HG03565 (cell line): ENCODE measurements around the gene ANXA2.
"Not testable (repeated sequence)": the region's sequence is repeated elsewhere in the genome, so short reads cannot be mapped to it uniquely, and the experiment has no call there.

Experiments used
- ATAC-seq: cut with Tn5 transposase; IDR thresholded peaks from one replicate; pipeline ENCODE4 v1.9.1; 2021; ENCODE audit warnings: mild to moderate bottlenecking, moderate library complexity; ENCODE audit not compliant: unreplicated experiment

Gene ANXA2

DNA sequence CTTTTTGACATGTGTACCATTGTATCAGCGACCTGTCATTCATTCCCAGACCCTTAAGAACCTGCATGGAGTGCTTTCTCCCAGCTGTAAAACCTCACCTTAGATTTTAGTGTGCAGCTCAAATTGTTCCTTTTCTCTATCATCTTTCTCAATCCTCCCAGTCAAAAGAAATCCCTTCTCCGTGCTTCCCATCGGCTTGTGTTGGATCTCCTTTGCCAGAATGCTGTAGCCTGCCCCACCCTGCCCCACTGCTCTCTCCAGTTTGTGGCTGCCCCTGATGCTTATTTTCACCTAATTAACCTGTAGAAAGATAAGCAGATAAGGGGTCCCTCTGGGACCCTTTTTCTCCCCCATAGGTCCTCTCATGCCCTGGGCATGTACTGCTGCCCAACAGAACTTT is 51.1 kb downstream of the ANXA2 start:
- ATAC-seq, result no peak

DNA sequence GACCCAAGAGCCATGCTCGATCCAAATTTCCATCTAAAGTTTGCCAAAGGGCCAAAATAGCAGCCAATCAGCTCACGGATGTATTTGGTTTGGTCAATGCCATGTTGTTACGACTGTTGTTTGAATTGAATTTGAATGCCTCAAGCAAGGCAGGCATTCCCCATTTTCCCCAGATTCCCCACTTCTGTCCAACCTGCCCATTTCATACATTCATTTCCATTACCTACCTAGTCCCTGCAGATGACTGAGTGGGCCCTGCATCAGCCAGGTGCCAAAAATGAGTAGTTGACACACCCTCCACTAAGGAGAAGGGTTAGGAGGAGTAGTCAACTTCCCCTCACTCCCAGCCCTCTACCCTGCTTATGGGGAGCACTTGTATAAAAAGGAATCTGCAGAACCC is 51.7 kb downstream of the ANXA2 start:
- ATAC-seq, result no peak

DNA sequence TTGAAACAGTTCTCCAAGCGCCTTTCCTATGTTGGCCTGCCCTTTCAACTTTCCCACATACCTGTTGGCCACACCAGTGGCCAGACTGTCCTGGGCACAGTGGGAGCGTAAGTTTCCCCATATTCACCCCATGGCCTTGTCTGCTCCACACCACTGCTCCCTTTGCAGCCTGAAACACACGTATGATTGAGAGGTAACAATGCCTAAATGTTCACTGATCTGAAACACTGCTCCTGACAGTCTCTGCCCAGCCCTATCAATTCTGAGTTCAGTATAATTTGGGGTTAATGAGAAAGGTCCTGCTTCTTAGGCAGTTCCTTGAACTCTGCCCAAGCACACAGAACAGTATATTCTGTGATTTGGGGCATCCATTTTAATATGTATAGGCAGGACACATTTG is 52.2 kb downstream of the ANXA2 start:
- no peak for ATAC-seq

DNA sequence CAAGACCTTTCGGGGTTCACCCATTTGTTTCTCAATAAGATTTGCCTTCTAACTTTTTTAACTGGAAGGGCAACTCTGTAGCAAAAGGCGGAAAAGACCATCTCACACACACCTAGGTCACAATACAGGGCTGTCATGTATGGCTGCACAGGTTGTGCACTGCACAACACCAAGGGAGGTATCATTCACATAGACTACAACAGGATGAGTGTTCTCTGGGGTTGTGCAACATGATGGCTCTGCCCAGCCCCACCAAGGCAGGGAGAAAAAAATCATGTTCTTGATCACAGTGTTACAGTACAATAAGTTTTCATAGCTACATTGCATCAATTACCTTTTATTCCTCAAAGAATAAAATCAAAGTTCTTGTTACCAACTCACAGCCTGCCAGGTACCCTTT is 52.8 kb downstream of the ANXA2 start:
- ATAC-seq, result no peak

DNA sequence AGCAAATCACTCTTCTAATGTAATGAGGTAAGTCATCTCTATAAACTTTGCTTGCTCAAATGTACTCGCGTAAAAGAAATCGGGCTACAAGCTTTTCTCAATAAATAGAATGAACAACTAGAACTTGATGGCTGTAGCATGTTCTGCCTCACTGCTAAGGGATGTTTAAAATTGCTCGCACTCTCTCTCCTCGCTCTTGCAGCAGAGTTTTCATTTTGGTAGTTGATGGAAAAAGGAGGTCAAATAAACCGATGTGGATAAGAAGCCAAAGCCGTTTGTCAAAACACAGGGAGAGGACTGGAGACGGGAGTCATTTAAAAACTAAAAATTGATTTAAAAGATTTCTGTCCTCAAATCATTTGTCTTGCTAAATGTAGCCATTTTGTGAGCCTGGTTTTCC is 53.3 kb downstream of the ANXA2 start:
- ATAC-seq, result no peak

DNA sequence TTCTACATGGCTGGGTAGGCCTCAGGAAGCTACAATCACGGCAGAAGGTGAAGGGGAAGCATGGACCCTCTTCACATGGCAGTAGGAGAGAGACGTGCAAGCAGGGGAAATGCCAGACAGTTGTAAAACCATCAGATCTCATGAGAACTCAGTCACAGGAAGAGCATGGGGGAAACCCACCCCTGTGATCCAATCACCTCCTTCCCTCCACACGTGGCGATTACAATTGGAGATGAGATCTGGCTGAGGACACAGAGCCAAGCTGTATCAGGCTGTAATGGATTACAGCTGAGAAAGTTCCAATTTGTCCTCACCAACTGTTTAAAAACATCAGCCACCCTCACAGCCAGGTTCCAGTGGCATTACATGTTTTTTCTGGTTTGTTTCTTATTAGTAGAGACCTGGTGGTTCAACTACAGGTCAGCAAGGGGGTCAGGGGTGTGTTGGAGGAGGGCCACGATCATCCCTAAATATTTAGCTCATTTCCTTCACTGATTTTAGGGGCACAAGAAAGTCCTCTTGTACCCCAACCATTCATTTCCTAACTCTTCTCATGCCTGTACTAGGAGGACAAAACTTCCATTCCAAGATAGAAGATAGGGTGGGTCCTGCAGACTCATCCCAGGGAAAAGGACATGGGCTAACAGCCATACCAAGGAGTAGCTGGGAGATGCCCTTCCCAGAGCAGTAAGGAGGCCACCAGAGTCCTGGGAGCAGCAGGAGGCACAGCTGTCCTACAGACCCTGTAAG is 54.4 kb downstream of the ANXA2 start:
- ATAC-seq, result no peak

DNA sequence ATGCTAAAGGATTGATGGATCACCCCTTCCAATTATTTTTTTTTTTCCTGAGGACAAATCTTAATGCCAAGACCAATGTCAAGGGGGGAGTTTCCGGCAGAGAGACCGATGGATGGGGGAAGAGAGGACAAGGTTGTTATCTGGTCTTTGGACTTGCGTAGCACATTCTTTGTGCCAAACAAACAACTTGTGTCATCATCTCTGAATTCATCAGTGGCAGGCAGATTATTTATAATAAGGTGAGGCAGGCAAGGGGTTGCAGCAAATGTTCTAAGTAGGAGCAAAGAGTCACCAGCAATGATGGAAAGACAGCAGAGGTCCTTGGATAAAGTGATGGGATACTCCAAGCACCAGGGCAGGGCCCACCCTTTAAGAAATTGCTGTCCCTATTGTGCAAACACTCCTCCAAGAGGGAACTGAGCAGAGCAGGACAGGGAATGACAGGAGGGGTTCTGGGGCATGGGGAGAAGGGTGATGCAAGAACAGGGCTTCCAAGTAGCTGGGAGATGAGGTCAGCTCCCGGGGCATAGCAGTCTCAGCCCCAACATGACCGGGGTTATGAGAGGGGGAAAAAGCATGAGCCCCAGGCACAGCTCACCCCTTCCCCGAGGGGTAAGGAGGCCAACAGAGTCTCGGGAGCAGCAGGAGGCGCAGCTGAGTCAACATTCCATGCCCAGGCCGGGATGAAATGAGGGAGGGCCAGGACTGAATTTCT is 57.4 kb downstream of the ANXA2 start:
- no peak for ATAC-seq

DNA sequence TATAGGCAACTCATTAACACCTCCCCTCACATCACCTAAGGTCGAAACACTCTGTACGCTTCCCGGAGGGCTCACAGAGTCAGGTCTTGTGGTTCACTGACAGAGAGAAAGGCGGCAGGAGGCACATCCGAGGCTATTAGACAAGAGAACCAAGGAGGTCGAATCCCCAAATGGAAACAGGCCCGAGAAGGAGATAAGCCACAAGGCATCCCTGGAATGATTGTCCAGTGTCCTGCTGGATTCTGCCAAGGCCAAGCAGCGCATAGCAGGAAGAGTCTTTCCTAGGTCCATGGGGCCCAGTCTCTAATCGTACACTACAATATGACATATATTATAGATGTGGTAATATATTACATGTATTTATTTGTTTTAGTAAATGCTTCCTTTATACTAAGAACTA is 58.5 kb downstream of the ANXA2 start:
- ATAC-seq, result no peak

DNA sequence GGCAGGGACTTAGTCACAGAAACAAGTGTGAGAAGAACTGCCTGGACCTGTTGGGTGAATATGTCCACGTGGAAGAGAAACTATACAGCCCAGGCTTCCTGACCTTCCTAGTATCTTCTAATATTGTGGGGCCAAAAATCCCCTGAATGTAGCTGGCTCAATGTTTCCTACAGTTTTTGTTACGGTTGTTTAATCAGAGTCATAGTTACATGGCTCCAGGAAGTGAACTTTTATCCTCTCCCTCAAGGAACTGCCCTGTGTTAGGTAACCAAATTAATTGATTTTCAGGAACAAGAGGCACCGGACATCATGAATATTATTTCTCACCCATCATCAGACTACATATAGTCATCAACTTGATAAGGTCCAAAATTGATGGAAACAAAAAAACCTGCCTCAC is 59.0 kb downstream of the ANXA2 start:
- no peak for ATAC-seq

DNA sequence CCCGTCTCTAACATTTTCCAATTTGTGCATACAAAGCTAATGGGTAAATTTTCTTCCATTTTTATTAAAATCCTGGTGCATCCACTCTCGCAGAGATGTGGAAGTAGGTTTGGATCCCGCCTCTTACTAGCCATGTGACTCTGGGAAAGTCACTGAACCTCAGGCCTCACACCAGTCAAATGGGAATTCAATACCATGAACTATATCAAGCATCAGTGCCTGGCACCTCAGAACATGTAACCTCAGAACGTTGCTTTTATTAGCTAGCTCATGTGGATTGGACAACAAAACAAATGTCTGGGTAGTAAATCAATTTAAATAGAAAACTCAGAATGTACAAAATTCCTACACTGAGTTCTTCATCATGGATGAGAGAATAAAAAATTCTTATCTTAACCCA is 60.7 kb downstream of the ANXA2 start:
- ATAC-seq, result no peak

DNA sequence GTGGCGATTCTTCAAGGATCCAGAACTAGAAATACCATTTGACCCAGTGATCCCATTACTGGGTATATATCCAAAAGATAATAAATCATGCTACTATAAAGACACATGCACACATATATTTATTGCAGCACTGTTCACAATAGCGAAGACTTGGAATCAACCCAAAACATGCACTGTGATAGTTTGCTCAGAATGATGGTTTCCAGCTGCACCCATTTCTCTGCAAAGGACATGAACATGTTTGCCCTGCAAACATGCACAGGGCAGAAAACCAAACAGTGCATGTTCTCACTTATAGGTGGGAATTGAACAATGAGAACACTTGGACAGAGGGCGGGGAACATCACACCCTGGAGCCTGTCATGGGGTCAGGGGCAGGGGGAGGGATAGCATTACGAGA is 62.5 kb downstream of the ANXA2 start:
- ATAC-seq, result not testable (repeated sequence)

DNA sequence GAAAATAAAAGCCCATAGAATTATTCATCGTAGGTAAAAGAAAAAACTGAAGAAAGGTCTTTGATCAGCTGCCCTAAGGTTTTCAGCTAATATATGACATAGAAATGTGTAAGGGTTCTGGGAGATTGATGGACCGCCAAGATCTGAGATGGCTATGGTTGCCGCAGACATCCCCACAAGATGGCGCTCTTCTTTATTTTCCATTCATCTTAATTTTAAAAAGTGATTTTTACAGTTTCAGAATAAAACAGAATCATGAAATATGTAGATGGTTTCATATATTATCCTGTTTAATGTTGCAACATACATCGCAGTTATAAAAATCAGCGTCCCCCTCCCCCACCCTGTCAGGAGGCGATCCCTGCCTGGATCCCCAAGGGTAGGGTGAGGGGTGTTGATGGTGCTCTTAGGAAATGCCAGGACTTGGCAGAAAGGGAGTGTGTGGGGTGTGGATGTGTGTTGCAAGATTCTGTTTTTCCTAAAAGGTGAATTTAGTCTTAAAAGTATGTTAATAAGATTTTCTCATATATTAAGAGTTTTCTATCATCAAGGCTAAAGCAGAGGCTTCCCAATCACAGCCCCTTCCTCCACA is 68.8 kb downstream of the ANXA2 start:
- no peak for ATAC-seq

DNA sequence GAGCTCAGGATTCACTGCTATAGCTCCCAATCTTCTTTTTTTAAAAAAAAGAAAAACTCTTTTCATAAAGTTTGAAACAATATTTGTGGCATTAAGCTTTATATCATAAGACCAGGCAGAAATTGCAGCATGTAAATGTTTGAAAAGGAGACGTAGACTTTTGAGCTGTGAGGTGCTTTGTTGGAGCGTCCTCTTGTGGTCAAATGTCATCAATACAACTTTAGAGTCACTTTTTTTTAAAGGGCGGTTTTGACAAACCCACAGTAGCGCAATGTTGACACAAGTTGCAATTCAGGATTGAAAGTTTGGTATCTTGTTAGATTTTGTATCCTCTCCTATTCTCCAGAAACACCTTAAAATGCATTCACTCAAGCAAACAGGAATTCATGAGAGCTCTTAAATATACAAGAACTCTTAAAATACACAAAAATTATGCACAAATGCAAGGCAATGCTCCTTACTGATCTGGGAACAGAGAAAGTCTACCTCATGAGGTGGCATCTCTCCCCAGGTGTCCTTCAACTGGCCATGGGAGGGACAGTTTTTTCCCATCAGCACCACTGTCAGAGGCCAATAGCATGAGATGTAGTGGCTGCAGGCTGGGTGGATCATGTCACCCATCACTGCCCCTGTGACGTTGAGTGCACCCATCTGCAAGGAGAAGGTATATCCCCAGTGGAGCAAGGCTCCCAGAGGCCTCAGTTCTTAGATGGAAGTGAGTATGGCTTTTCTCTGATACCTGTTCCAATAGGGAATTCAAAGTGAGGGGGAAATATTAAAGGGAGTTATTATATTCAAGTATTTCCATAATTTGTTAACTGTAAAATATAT is 70.7 kb downstream of the ANXA2 start:
- no peak for ATAC-seq

DNA sequence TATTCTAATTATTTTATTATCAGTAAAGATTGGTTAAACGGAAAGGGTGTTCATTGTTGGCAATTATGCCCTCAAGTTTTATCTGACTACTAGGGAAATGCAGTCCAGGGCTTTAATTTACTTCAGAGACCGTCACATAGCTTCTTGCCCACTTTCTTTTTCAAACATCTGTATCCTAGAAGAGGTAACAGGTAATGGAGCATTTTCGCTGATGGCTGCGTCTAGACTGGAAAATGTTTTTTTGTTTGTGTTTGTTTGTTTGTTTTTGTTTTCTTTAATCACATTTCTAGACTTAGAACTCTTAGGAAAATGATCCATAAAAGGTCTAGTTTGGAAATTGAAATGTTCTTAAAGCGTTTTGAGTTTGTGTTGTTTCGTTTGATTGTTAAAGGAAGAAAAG is 71.4 kb downstream of the ANXA2 start:
- ATAC-seq, result no peak

DNA sequence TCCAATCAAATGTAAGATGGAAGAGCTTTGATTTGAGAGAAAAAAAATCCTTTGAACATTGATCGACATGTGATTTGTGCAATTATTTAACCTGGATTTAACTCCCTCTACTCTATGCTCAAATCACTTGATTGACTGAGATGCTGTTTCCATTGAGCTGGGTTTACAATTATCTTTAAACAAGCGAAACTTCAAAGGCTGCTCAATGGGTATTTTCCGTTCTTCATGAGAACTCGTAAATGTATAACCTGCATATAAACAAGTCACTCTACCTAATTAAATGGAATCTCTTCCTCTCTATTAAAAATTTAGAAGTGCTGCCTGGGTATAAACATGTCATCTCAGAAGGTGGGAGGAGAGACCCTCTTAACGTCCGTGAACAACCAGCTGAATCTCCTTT is 71.9 kb downstream of the ANXA2 start:
- ATAC-seq, result no peak

DNA sequence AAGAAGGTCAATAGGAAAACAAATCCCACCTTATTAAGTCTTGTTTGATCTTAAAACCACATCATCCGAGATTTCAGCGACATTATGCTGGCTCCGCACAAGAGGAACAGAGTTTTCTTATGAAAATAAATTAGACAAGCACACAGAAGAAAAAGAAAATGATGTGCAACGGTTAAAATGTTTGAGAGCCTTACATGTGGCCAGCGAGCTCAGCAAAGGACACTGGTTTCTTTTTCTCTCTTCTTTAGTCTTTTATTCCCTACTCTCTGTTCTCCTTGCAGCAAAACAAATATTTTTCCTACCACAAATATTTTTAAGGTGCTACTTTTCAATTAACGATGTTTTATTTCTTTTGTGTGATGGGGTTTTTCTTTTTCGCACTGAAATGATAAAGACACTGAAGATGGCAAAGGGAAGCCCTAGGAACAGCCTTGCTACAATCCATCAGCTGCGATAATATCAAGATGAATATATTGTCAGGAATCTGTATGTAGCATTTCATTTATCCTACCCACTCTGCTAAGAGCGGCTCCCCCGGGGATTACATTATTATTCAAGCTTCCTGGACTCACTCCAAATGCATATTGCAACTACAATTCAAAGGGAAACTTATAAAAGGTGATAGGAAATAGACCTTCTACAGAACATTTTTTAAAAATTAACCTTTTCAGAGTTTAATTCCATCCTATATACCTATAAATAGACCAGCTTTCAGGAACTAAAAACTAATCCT is 72.9 kb downstream of the ANXA2 start:
- no peak for ATAC-seq

DNA sequence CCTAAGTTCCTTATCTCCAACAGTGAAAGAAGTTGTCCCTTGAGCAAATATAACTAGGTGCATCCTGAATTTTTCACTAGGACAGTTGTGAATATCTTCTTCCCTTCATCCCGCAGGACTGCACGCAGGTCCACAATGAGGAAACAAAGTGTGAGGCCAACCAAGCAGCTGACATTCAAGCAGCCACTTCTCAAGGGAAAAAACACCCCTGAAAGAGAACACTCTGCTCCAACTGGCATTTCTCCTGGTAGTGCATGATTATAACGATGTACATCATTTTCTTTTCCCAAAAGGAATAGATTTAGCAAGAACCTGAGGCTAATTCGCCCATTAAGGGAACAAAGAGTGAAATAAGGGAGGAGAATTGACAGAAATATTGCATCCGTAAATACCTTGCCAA is 74.5 kb downstream of the ANXA2 start:
- ATAC-seq, result no peak

DNA sequence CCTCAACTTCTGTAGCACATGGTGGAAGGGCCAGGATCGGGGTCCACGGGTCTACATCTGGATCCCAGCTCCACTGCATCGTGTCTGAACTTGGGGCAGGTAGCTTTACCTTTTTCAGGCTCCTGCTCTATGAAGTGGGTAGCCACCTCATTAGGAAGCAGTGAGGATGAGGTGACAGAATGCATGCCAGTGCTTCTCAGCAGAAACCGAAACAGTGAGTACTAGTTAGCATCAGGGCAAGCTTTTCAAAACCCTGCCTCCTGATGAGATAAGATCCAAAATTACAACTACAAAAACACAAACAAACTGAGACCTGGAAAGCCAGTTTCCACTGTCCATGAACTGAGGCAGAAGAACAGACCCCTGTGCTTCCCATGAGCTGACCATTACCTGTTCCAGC is 77.4 kb downstream of the ANXA2 start:
- no peak for ATAC-seq

DNA sequence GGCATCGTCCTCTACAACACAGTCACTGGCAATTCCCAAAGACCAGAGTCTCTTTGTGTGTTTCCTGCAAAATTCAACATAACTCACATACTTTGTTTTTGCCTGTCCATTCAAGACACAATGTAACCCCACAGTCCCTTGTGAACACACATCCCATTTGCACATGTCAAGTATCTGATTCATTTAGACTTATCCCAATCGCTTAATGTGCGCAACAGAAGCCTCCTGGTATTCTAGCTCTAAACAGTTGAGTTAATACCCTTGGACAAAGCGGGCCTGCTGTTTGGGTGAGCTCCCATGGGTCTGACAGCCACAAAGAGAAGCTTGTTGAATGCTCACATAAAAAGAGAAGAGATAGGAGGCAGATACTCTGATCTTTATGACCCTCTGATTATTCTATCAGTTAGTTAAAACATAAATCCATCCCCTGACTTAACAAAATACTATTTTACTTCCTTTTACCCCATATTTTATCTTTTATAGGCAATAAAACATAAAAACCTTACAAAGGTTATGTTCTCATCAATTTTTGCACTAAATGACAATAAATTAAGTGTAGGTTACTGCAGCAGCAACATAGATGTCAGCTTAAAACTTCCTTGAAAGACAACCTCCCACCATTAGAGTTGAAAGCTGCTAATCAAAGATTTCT is 79.4 kb downstream of the ANXA2 start:
- ATAC-seq, result no peak

DNA sequence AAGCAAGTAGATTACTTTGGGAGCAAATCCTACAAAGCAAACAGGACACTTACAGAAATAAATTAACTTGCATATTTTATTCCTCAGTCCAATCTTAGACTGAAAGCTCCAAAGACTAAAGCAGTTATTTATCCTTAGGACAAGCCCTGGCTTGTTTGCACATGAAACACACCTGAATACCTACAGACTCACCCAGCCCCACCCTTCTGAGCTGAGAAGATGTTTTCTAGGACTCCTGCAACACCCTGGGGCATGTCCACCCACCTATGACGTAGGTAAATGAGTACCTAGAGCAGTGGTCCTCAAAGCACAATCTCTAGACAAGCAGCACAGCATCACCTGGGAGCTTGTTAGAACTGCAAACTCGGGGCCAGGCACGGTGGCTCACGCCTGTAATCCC is 80.8 kb downstream of the ANXA2 start:
- no peak for ATAC-seq
